Eye (tissue), 1 donor: Measurements from ENCODE around the gene NRBP1.

Source experiments
- DNase-seq: peaks from one replicate; pipeline ENCODE4 v3.0.0-alpha.2; 2015

The NRBP1 gene

DNA sequence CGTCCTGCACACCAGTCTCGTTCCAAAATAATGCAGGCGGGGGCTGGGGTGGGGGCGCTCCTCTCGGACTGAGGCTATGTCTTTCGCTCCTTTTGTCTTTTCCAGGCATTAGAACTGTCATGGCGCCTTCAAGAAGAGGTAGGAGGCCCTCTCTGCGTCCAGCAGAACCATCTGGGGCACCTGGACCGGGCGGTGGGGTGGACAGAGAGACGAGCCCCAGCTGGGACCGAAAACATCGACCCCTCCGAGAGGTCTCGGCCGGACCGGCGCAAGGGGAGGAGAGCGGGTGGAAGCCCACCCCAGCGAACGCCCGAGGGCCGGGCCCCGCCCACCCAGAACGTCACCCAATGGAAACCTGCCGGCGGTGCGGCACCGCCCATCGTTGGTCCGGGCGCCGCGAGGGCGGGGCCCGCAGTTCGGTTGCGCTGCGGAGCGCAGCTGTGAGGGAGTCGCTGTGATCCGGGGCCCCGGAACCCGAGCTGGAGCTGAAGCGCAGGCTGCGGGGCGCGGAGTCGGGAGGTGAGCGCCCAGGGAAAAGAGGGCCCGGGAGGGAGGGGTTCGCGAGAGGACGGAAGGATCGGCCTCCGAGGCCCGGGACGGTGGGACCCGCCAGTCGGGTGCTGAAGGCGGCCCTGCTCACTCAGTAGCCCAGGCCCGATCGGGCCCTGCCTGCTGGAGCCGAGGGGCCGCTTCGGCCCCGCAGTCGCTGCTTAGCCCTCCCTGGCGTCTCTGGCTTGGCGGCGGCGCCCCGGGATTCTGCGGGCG is at the start of gene NRBP1:
TSS of gene NRBP1 (plus strand) at position 419 of the 765 bp plus-strand sequence. CDS start 4,643 bp downstream, outside the sequence.
- DNase-seq, result peak; percentile 98

DNA sequence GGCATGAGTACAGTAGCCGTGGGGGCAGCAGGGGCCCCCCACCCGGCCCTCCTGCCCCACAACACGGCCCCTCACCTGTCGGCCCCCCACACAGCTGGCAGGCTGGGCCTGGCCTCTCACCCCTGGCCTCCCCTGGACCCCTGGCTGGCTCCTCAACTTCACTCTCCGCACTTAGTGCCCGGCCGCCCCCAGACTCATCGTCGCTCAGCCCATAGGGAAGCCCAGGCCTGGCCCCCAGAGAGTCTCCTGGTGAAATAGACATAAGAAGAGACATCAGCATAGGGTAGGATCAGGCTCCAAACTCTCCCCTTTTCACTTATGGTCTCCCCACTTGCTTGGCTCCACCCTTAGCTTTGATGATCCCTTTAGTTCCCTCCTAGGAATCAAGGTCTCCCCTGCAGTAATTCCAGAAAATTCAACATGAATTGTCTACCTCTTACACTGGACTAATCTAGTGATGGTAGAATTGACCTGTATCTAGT is 49.6 kb upstream of the NRBP1 start:
- DNase-seq, result no peak

GRCh38 chr2:27379383-27379835 is 49.0 kb upstream of the NRBP1 start:
- no peak for DNase-seq

GRCh38 chr2:27379836-27380625 is 48.4 kb upstream of the NRBP1 start:
- DNase-seq, result peak; percentile 90

DNA sequence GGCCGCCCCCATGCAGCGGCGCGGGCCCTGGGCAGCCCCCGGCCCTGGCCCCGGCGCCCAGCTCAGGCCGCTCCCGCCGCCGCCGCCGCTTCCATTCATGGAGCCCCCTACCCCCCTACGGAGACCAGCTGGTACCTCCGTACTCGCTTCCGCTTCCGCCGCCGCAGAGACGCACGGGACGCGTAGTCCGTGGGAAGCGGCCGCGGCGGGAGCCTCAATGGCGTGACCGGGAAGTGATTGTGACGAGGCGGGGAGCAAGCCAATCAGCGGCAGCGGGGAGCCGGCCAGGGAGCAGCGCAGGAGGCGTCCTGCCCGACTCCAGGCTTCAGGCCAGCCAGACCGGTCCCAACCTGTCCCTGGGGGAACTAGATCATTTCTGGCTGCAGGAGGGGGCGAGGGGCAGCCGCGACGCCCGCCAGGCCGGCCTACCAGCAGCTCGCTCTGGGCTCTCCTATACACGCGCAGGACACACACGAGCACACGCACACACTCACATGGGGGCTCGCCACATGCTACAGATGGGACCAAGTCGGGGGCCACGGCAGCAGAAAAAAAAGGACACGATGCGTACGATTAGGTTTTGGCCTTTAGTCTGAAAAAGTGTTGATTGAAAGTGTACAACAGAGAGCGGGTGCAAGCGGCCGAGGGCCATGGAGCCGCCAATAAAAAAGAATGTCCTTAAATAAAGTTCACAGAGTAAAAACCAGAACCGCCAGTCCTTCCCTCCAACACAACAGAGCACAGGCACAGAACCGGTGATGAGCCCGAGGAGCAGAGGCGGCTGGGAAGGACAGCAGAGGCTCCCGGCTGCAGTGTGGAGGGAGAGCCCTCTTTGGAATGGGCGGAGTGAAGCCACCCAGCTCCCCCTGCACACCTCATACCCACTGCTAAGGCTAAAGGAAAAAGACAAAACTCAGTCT is 47.5 kb upstream of the NRBP1 start, which contains the start of gene ZNF513:
TSS of gene ZNF513 (minus strand) at position 109 of the 920 bp plus-strand sequence. CDS start 208 bp downstream, outside the sequence.
- DNase-seq, result peak; percentile 98

DNA sequence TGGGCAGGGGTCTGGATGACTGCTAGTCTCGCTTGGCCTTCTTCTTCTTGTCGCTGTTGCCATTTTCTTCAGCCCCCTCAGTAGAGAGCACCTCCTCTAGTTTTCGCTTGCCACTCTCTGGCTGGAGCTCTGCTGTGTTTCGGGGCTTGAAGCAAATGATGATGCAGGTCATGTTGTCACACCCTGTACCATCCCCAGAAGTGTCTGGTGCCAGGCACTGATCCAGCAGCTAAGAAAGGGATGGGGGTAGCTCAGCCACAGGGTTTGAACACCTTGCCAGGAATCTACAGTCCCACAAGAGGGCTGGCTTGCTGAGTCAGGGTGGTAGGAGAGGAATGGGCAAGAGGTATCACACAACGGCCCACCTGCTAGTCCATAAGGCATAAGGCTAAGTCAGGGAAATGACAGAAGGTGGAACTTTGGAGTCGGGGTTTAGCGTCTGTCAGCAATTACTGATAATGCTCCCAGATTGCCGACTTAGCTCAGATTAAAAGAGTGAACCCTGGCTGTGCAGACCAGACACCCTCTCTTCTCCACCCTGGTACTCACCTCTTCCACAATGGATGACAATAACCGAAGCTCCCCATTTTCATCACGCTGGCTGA is 46.8 kb upstream of the NRBP1 start:
- no peak for DNase-seq

GRCh38 chr2:27390822-27391679 is 37.4 kb upstream of the NRBP1 start:
- DNase-seq, result no peak

DNA sequence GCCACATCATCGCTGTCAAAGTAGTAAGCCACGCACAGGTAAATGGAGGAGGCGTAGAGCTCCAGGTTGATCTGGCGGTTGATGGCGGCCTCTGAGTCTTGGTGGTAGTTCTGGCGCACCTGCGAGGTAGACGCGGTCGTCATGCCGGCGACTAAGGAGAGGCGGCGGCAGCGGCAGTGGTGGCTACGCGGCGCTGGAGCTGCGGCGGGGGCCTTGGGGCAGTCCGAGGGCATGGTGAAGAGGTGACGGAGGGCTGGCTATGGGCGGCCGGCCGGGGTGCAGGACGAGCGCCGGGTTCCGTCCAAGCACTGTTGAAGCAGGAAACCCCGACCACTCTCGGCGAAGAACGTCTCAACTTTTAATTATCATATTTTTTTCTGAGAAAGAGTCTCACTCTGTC is 35.2 kb upstream of the NRBP1 start:
- DNase-seq, result no peak

GRCh38 chr2:27398962-27399361 is 29.5 kb upstream of the NRBP1 start:
- no peak for DNase-seq

GRCh38 chr2:27400348-27401135 is 27.9 kb upstream of the NRBP1 start:
- no peak for DNase-seq

- peak; percentile 71 for DNase-seq
Observed at GRCh38 chr2:27407798-27408491, 20.5 kb upstream of the NRBP1 start.

DNA sequence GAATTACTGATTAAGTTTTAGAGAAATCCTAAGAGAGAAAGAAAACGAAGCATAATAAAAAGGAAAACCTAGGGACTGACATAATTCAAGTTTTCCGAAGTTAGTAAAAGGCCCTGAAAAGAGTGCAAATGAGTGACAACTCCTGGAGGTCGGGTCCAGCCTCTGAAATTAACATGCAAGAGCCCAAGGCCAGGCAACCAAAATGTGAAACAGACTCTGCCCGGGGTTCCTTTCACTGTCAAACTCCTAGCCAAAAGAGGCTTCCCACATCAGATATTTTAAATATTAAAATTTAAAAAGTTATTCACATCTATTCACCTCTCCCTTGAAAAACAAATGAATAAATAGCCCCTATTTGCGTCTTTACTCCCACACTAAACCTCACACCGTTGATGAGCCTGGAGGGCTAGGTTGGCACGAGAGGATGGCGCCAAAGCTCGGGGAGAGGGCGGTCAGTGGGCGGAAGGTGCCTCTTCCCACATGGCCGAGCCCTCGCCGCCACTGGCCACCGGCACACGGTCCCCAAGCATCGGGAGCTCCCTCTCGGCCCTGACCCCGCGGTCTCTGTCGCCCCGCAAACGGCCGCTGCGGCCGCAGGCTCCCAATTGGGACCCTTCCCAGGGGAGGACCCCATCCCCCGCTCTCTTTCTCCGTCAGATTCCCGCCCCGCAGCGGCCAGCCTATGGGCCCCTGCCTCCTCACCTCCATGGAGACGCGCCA is 19.7 kb upstream of the NRBP1 start:
- no peak for DNase-seq

DNA sequence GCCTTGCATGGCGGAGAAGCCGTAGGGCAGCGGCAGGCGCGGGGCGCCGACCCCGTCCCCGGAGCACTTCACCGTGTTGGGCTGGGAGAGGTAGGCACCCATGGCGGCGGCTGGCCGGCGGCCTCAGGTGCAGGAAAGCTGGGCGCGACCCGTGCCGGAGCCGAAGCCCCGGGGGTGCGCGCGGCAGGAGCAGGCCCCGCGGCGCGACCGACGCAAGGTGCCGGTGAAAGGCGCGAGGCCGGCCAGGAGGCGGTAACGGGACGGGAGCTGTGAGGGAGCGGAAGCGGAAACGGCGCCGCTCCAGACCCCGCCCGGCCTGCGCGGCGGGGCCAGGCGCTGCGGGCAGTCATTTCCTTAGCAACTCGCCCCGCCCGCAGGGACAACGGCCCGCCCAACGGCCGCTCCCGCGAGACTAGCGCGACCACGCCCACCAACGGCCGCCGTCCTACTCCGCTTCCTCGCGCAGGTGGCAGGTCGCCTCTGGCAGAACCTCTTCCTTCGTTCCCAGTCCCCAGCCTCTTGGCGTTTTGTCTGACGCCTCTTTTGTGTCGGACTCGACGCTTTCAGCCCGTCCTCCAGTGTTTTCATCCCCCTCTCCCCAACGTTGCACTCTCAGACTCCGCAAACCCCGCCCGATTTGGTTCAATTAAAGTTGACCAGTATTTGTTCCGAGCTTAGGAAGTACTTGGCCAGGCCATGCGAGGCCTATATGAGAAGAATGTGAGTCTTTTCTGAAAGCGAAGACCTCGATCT is 18.9 kb upstream of the NRBP1 start, which contains the start of gene PPM1G:
TSS of gene PPM1G (minus strand) at position 271 of the 753 bp plus-strand sequence. CDS start at position 102, 169 bp downstream.
- DNase-seq, result peak; percentile 96

GRCh38 chr2:27412419-27413152 is 15.8 kb upstream of the NRBP1 start:
- DNase-seq, result no peak

DNA sequence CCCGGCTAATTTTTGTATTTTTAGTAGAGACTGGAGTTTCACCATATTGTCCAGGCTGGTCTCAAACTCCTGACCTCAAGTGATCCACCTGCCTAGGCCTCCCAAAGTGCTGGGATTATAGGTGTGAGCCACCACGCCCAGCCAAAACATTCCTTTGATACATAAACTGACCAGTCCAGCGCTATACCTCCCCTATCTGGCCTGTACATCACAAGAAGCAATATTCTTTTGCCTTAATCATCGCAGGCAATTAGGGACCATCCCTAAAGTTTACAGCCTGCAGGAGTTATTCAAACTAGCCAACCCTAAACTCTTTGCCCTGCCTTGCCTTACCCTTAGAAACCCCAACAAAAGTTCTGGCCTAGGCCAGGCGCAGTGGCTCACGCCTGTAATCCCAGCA is 12.3 kb upstream of the NRBP1 start:
- DNase-seq, result no peak

DNA sequence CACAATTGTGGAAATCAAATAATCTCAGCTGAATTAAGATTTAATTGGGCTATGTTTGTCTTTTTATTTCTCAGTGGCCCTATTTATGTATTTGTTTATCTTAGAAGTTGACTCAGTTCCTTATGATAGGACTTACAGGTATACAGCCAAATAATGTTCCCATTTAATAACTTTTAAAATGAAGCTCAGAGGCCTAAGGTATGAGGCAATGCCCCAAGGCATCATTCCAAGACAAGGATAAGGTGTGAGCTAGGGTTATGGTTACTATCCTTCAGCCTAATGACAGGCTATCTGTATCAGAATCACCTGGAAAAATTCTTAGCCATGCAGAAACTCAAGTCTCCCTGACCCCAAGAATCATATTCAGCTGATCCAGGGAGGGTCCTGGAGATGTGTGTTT is 7.4 kb upstream of the NRBP1 start:
- DNase-seq, result no peak

GRCh38 chr2:27421660-27422250 is 6.7 kb upstream of the NRBP1 start:
- no peak for DNase-seq
